GM19372 (cell line): Measurements from ENCODE around the gene GSTM2.
"Not testable (repeated sequence)": the region's sequence is repeated elsewhere in the genome, so short reads cannot be mapped to it uniquely, and the experiment has no call there.

Source experiments
- ATAC-seq: cut with Tn5 transposase; IDR thresholded peaks from one replicate; pipeline ENCODE4 v1.9.1; 2021; ENCODE audit warnings: mild to moderate bottlenecking, low read depth, moderate library complexity; ENCODE audit not compliant: unreplicated experiment

The GSTM2 gene

DNA sequence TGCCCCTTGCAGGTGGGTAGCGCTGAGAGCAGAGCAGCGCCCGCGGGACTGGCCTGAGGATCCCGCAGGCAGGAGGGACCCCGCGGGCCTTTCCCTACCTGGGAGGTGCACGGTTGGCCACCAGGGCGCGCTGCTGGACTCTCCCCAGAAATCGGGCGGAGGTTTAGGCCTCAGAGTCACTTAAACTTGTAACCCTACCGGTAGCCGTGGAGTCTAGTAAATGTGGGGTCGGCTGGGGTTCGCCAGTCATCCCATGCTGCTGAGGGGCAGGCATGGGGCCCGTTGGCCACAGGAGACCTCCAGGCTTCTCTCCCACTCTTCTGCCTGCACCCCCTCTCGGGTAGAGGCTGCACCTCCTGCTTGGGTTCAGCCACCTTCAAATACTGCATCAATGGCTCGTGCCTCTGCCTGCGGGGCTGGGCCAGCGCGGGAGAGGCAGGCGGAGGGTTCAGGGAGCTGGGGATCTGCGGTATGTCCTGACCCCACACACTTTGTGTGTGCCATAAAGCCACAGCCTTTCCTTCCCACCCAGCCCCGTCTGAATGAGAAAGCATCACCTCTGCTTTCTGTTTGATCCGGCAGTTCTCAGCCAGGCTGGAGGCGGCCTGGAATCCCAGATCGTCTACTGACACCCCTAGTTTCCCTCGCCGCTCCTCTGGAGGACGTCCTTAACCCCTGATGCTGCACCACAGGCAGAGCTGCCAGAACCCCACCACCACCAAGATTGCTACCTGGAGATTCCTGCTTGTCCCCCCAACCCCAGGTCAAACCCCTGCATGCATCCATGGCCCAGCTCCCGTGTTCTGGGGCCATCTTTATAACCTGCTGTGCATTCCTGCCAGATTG is 24.2 kb upstream of the GSTM2 start:
- ATAC-seq: no peak

DNA sequence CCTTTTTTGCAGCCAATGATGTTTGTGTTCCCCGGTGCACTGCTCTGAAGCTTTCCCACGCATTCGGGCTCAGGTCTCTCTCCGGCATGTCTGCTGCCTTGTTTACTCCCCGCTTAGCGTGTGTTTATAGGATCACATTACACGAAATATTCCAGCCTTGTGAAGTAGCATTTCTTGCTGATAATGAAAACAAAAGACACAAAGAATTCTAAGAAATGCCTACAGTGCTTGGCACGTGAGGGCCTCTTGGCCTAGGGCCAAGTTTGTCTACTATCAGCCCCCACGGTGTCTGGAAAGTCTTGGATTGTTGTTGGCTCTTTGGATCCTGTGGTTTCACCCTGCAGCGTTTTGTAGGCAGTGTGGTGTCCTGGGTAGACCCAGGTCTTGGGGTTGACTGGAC is 23.2 kb upstream of the GSTM2 start:
- no peak for ATAC-seq

DNA sequence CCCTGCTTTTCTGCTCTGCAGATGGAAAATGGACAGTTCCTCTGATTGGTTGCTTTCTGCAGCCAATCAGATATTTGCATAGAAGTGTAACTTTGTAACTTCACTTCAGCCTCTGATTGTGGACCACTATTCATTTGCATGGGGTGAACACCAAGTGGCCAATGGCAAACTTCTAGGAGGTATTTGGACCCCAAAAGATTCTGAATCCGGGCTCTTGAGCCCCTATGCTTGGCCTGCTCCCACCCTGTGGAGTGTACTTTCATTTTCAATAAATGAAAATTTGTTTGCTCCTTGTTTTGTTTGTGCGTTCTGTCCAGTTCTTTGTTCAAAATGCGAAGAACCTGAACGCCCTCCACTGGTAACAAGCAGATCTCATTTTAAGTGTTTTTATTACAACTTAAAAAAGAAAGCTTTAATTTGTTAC is 18.4 kb upstream of the GSTM2 start:
- no peak for ATAC-seq

- no peak for ATAC-seq
Observed at GRCh38 chr1:109650609-109651008, 17.2 kb upstream of the GSTM2 start.

GRCh38 chr1:109652402-109652801 is 15.5 kb upstream of the GSTM2 start:
- ATAC-seq: no peak

- ATAC-seq: no peak
Observed at GRCh38 chr1:109653306-109653705, 14.6 kb upstream of the GSTM2 start.

GRCh38 chr1:109654519-109654918 is 13.3 kb upstream of the GSTM2 start:
- no peak for ATAC-seq

DNA sequence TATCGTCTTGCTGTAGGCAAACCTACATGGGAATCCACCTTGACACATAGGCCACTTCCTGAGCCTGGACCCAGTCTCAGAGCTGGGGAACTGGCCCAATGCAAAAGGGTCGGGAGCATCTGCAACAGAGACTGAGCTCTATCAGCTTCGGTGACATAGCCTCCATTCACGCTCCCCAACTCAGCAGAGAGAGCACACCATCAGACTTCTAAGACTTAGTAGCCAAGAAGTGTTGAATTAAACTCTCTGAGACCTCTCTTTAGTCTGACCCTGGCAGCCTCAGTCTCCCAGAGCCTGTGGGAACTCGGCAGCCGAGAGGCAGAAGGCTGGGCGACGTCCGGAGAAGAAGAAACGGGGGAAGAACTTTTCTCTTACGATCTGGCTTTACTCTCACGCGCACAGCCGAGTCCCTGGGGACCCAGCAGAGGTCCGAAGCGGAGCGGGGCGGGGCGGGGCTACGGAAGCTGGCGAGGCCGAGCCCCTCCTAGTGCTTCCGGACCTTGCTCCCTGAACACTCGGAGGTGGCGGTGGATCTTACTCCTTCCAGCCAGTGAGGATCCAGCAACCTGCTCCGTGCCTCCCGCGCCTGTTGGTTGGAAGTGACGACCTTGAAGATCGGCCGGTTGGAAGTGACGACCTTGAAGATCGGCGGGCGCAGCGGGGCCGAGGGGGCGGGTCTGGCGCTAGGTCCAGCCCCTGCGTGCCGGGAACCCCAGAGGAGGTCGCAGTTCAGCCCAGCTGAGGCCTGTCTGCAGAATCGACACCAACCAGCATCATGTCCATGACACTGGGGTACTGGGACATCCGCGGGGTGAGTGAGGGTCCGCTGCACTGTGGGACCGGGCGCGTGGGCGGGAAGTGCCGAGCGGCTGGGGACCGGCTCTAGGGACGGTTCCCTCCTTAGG is 12.0 kb upstream of the GSTM2 start, which contains the start of gene GSTM4:
Gene GSTM4 (plus strand): TSS at position 485 of the 905 bp plus-strand sequence. CDS start 291 bp downstream, at position 776.
- peak; percentile 89 for ATAC-seq

- no peak for ATAC-seq
Observed at GRCh38 chr1:109657395-109657794, 10.5 kb upstream of the GSTM2 start.

GRCh38 chr1:109657970-109658369 is 9.9 kb upstream of the GSTM2 start:
- no peak for ATAC-seq

DNA sequence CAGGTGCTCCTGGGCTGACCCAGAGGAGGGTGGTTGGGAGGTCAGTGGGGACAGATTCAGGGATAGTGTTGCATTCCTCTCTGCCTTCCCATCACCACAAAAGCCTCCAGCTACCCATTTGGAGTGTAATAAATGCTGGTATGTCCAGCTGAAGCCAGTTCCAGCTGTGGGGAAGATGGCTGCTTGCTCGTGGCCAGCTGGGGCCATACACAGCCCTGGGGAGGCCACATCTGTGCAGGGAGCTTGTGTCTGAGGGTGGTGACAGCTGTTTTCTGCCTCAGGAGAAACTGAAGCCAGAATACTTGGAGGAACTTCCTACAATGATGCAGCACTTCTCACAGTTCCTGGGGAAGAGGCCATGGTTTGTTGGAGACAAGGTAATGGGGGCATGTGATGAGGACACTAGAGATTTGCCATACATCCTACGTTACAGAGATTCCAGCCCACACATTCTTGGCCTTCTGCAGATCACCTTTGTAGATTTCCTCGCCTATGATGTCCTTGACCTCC is 9.3 kb upstream of the GSTM2 start:
- no peak for ATAC-seq

DNA sequence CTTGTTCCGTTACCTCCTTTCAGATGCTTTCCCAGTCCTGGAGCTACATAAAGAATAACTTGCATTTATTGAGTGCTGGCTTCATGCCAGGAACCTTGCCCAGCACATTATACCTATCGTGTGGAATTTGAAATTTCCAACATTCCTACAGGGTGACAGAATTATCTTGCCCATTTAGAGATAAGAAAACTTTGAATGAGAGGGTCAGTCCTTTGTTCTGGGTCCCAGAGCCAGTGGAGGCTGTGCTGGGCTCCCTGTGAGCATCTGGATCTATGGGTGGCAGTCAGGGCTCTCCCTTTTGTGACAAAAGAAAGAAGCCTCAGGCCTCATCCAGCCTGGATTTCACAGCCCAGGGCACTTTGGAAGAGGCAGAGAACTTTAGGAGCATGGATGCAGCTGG is 8.7 kb upstream of the GSTM2 start:
- no peak for ATAC-seq

DNA sequence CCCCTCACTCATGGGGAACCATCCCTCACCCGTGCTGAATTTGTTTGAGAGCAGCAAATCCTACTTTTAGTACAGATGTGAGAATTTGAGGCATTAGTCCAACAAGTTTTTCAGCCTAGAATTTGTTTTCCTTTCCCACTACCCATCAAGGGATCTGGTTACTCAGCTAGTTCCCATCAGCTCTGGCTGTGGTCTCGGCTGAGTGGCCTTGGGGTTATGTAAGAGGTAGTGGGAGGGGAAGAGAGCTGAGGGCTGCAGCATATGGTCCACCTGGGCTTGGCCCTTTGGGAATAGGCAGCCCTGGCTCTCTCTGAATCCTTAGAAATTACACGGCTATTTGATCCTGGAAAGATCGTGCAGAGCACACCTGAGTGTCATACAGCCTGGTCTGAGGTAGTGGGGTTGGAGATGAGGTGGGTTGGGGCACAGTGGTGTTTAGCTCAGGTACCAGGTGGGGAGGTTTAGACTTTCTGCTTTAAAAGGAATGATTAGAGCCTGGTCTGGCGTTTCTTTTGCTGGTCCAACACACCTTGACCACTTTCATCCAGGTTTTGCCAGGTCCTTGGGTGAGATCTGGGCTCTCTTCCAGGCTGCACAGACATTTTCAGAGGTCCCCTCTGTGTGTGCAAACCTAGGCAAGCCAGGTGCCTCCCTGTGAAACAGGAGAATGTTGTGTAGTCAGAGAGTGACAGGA is 7.7 kb upstream of the GSTM2 start:
- no peak for ATAC-seq

DNA sequence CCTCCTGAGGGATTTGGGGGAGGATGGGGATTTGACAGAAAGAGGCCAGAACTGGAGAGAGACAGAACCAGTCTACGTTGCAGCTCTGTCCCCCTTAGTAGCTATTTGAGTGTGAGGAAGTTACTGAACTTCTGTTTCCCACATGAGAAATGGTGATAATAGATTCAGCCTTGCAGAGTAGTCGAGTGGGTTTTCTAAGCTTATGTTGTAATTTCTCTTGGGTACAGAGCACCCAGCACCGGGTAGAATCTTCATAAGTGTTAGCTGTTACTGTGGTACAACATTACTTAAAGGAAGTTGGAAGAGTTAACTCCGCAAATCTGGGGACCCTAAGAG is 7.2 kb upstream of the GSTM2 start:
- not testable (repeated sequence) for ATAC-seq

DNA sequence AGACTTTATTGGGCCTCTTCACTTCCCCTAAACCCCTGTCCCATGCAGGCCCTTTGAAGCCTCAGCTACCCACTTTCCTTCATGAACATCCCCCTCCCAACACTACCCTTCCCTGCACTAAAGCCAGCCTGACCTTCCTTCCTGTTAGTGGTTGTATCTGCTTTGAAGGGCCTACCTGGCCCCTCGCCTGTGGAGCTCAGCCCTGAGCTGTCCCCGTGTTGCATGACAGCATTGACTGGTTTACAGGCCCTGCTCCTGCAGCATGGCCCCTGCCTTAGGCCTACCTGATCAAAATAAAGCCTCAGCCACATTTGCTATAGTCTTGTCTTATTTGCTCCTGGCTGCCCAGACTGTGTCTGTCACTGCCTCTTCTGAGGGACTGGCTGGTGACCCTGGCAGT is 6.5 kb upstream of the GSTM2 start:
- ATAC-seq: no peak

GRCh38 chr1:109664671-109665070 is 3.2 kb upstream of the GSTM2 start:
- ATAC-seq: no peak

DNA sequence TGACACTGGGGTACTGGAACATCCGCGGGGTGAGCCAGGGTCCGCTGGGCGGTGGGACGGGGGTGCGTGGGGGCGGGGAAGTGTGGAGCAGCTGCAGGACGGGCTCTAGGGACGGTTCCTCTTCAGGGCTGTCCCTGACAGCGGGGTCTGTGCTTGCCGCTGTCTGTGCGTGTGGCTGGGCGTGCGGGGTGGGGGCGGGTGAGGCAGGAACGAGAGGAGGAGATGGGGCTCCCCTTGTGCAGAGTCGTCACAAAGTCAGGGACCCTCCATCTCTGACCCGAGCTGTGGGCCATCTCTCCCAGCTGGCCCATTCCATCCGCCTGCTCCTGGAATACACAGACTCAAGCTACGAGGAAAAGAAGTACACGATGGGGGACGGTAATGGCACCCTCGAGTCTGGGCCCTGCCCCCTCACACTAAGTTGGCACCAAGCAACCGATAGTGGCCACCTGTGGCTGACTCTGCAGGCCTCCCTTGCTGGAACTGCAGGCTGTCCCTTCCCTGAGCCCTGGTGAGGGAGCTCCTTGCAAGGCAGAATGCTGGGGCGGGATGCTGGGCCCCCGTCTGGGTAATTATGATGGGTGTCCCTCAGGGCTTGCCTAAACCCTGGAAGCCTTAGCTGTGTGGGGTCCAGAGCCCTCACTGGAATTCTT is 392 bp downstream of the GSTM2 start:
- ATAC-seq: no peak

DNA sequence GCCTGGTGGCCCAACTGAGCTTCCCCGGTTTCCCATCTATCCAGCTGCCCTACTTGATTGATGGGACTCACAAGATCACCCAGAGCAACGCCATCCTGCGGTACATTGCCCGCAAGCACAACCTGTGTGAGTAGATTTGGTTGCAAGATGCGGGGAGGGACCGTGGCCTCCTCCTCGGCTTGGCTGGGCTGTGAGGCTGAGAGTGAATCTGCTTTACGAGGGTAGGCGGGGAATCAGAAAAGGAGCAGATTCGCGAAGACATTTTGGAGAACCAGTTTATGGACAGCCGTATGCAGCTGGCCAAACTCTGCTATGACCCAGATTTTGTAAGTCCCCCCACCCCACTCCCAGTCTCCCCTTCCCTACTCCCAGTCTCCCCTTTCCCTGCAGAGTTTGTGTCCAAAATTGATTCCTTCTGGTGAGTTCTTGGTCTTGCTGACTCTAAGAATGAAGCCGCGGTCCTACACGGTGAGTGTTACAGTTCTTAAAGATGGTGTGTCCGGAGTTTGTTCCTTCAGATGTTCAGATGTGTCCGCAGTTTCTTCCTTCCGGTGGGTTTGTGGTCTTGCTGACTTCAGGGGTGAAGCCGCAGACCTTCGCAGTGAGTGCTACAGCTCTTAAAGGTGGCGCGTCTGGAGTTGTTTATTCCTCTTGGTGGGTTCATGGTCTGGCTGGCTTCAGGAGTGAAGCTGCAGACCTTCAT is 1.5 kb downstream of the GSTM2 start:
- ATAC-seq: no peak

GRCh38 chr1:109669949-109670302 is 2.1 kb downstream of the GSTM2 start:
- not testable (repeated sequence) for ATAC-seq

DNA sequence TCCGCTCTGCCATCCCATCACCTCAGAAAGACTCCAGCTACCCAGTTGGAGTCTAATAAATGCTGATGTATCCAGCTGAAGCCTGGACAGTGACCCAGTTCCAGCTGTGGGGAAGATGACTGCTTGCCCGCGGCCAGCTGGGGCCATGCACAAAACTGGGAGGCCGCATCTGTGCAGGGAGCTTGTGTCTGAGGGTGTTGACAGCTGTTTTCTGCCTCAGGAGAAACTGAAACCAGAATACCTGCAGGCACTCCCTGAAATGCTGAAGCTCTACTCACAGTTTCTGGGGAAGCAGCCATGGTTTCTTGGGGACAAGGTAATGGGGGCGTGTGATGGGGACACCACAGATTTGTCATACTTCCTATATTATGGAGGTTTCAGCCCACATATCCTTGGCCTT is 3.2 kb downstream of the GSTM2 start:
- ATAC-seq: no peak
